ENCODE results near the gene ENPP6. TPM values are rescaled to one million over a fixed set of nuclear protein-coding genes. Genes with fewer than 3 reads are reported as not detected.

Gene ENPP6
- total and polyA plus RNA-seq, 2 of the 13 experiments (the other 11 are each of a cell fraction or from before 2014, with no cell fraction given) = not detected

DNA sequence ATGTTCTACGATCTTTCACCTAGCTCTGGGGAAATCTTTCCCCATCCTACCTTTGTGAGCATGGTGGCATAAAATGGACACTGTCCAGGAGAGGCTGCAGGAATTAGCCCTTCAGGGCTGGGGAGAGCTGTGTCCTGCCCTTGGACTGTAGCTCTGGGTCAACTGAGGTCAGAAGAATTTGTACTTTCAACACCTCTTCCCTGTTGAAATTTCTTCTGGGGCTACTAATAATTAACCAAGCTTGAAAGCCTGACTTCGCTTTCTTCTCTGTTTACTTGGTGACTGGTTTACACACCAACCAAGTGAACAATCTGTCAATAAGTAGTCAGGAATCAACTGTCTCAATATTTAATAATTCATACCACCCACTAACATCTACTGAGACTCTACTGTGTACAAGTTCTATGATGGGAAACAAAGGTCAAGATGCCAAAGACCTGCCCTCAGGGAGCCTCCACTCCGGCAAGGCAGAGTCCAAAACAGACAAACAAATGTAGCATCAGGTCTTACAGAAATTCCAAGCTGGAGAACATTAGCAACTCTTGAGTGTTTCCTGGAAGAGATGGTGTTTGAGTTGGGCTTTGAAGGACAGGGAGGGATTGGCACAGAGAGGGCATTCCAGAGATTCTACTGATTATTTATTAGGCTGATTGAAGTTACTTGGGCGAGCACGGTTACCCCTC is 113.1 kb downstream of the ENPP6 start (continued):
- TF ChIP-seq, protein P1, sequence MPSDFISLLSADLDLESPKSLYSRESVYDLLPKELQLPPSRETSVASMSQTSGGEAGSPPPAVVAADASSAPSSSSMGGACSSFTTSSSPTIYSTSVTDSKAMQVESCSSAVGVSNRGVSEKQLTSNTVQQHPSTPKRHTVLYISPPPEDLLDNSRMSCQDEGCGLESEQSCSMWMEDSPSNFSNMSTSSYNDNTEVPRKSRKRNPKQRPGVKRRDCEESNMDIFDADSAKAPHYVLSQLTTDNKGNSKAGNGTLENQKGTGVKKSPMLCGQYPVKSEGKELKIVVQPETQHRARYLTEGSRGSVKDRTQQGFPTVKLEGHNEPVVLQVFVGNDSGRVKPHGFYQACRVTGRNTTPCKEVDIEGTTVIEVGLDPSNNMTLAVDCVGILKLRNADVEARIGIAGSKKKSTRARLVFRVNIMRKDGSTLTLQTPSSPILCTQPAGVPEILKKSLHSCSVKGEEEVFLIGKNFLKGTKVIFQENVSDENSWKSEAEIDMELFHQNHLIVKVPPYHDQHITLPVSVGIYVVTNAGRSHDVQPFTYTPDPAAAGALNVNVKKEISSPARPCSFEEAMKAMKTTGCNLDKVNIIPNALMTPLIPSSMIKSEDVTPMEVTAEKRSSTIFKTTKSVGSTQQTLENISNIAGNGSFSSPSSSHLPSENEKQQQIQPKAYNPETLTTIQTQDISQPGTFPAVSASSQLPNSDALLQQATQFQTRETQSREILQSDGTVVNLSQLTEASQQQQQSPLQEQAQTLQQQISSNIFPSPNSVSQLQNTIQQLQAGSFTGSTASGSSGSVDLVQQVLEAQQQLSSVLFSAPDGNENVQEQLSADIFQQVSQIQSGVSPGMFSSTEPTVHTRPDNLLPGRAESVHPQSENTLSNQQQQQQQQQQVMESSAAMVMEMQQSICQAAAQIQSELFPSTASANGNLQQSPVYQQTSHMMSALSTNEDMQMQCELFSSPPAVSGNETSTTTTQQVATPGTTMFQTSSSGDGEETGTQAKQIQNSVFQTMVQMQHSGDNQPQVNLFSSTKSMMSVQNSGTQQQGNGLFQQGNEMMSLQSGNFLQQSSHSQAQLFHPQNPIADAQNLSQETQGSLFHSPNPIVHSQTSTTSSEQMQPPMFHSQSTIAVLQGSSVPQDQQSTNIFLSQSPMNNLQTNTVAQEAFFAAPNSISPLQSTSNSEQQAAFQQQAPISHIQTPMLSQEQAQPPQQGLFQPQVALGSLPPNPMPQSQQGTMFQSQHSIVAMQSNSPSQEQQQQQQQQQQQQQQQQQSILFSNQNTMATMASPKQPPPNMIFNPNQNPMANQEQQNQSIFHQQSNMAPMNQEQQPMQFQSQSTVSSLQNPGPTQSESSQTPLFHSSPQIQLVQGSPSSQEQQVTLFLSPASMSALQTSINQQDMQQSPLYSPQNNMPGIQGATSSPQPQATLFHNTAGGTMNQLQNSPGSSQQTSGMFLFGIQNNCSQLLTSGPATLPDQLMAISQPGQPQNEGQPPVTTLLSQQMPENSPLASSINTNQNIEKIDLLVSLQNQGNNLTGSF (CRISPR knock-in tag; IDR thresholded peaks at IDR 0.05) = no peak
- TF ChIP-seq HNRNPH1 (optimal IDR thresholded peaks at IDR 0.05; ENCODE audit: low read depth, low read length) = no peak
- no peak; the same call in 1 of the 2 replicates for TF ChIP-seq ZBTB20 (CRISPR knock-in tag; IDR thresholded peaks at IDR 0.05; ENCODE audit: borderline replicate concordance, low read depth)
- no peak for TF ChIP-seq ZNF501 (CRISPR knock-in tag; IDR thresholded peaks at IDR 0.05)
- TF ChIP-seq ZNF138 (CRISPR knock-in tag; IDR thresholded peaks at IDR 0.05; ENCODE audit: low read depth) = no peak
- peak; percentile 62; the same call in 1 of the 2 replicates for TF ChIP-seq ZNF564 (CRISPR knock-in tag; IDR thresholded peaks at IDR 0.05)
- TF ChIP-seq, protein P2, sequence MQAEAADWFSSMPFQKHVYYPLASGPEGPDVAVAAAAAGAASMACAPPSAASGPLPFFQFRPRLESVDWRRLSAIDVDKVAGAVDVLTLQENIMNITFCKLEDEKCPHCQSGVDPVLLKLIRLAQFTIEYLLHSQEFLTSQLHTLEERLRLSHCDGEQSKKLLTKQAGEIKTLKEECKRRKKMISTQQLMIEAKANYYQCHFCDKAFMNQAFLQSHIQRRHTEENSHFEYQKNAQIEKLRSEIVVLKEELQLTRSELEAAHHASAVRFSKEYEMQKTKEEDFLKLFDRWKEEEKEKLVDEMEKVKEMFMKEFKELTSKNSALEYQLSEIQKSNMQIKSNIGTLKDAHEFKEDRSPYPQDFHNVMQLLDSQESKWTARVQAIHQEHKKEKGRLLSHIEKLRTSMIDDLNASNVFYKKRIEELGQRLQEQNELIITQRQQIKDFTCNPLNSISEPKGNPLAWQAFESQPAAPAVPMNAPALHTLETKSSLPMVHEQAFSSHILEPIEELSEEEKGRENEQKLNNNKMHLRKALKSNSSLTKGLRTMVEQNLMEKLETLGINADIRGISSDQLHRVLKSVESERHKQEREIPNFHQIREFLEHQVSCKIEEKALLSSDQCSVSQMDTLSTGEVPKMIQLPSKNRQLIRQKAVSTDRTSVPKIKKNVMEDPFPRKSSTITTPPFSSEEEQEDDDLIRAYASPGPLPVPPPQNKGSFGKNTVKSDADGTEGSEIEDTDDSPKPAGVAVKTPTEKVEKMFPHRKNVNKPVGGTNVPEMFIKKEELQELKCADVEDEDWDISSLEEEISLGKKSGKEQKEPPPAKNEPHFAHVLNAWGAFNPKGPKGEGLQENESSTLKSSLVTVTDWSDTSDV (CRISPR knock-in tag; IDR thresholded peaks at IDR 0.05) = no peak
- TF ChIP-seq GABPA (IDR thresholded peaks at IDR 0.05; ENCODE audit: low read depth, low read length) = no peak
- peak; percentile 20; the same call in 1 of the 2 replicates for TF ChIP-seq GABPA (CRISPR knock-in tag; IDR thresholded peaks at IDR 0.05; ENCODE audit: low read depth)
- no peak for TF ChIP-seq MYC (CRISPR knock-in tag; IDR thresholded peaks at IDR 0.05; ENCODE audit: borderline replicate concordance)
- no peak for TF ChIP-seq KLF12 (CRISPR knock-in tag; IDR thresholded peaks at IDR 0.05; ENCODE audit: borderline replicate concordance)
- TF ChIP-seq KLF11 (CRISPR knock-in tag; IDR thresholded peaks at IDR 0.05) = no peak
- TF ChIP-seq ZBTB38 (CRISPR knock-in tag; IDR thresholded peaks at IDR 0.05) = no peak
- TF ChIP-seq, protein P3, sequence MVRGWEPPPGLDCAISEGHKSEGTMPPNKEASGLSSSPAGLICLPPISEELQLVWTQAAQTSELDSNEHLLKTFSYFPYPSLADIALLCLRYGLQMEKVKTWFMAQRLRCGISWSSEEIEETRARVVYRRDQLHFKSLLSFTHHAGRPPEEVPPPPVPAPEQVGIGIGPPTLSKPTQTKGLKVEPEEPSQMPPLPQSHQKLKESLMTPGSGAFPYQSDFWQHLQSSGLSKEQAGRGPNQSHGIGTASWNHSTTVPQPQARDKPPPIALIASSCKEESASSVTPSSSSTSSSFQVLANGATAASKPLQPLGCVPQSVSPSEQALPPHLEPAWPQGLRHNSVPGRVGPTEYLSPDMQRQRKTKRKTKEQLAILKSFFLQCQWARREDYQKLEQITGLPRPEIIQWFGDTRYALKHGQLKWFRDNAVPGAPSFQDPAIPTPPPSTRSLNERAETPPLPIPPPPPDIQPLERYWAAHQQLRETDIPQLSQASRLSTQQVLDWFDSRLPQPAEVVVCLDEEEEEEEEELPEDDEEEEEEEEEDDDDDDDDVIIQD (CRISPR knock-in tag; IDR thresholded peaks at IDR 0.05; ENCODE audit: low read depth) = peak; percentile 74; the same call in 1 of the 2 replicates
- no peak for TF ChIP-seq ZNF7 (CRISPR knock-in tag; IDR thresholded peaks at IDR 0.05)
- no peak; the same call in 1 of the 2 replicates for TF ChIP-seq ZNF614 (CRISPR knock-in tag; IDR thresholded peaks at IDR 0.05; ENCODE audit: borderline replicate concordance)
- TF ChIP-seq, protein P4, sequence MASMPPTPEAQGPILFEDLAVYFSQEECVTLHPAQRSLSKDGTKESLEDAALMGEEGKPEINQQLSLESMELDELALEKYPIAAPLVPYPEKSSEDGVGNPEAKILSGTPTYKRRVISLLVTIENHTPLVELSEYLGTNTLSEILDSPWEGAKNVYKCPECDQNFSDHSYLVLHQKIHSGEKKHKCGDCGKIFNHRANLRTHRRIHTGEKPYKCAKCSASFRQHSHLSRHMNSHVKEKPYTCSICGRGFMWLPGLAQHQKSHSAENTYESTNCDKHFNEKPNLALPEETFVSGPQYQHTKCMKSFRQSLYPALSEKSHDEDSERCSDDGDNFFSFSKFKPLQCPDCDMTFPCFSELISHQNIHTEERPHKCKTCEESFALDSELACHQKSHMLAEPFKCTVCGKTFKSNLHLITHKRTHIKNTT (CRISPR knock-in tag; IDR thresholded peaks at IDR 0.05) = no peak
- no peak for TF ChIP-seq U2AF1 (optimal IDR thresholded peaks at IDR 0.05; ENCODE audit: low read depth, low read length)
- TF ChIP-seq CHD2 (IDR thresholded peaks at IDR 0.05; ENCODE audit: low read depth, low read length) = no peak
- no peak for TF ChIP-seq NFE2L1 (CRISPR knock-in tag; IDR thresholded peaks at IDR 0.05; ENCODE audit: borderline replicate concordance)

All from HepG2 (cell line).